IPS DF 6.9 (cell line): ENCODE data around the gene PPP1R14B.

Experiments used
- DNase-seq: peaks from one replicate; pipeline ENCODE4 v3.0.0-alpha.2; 2013; ENCODE audit warnings: low read depth, low spot score
- H3K27ac ChIP-seq: one replicate; pipeline ENCODE4 v1.5.1; 2013; ENCODE audit warnings: low read length, control low read depth
- H3K27me3 ChIP-seq: 2 replicates; pipeline ENCODE4 v1.6.1; 2013; ENCODE audit warnings: mild to moderate bottlenecking, low read length; ENCODE audit not compliant: control insufficient read depth, insufficient read depth
- H3K36me3 ChIP-seq: 2 replicates; pipeline ENCODE4 v1.6.1; 2013; ENCODE audit warnings: low read length; ENCODE audit not compliant: control insufficient read depth, insufficient read depth
- H3K4me1 ChIP-seq: 2 replicates; pipeline ENCODE4 v1.6.1; 2013; ENCODE audit warnings: low read length; ENCODE audit not compliant: control insufficient read depth, insufficient read depth
- H3K4me3 ChIP-seq: 2 replicates; pipeline ENCODE4 v1.5.1; 2013; ENCODE audit warnings: mild to moderate bottlenecking, low read length
- H3K9me3 ChIP-seq: 2 replicates; pipeline ENCODE4 v1.6.1; 2013; ENCODE audit warnings: low read length, inconsistent platforms; ENCODE audit not compliant: control insufficient read depth, insufficient read depth
- WGBS: extraction: QIAGEN DNeasy Blood & Tissue Kit; methylation state at CpG from one replicate; pipeline ENCODE4 v1.1.7; 2013; ENCODE audit warnings: mixed read lengths, missing lambda C conversion rate; ENCODE audit not compliant: insufficient read length, insufficient coverage; 5-methylcytosine and 5-hydroxymethylcytosine counted together

The PPP1R14B gene

DNA sequence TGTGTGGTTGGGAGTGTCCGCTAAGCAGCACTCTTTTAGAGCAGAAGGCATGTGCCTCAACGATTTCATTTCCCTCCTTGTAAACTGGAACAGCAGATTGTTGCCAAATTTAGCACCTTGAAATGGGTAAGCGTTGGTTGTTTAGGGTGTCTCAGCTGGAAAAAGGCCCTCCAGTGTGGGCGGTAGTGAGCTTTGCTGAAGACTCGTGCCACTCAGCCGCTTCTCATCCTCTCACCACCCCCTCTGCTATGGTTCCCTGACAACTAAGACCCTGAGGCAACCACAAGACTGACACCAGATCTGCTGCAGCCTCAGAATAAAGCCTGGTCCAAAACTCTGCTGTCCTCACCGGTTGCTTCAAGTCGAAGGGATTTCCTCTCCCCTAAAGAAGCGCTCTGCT is 50.1 kb downstream of the PPP1R14B start:
- no CpG with 5 or more reads among the region's 9 CpGs for WGBS
- Histone ChIP-seq H3K4me3 (no peak overlapping the region), H3K9me3 (no peaks in the 10 kb centered on the region), H3K36me3 (peaks cover 52% of the 10 kb centered on the region), H3K27ac (no peak overlapping the region), H3K27me3 (no peaks in the 10 kb centered on the region), H3K4me1 (no peaks in the 10 kb centered on the region)
- DNase-seq = no peak
